Lower lobe of right lung (tissue), 2 donors: ENCODE results near the gene HNRNPR. TPM values are rescaled to one million over a fixed set of nuclear protein-coding genes. Genes with fewer than 3 reads are reported as not detected.
"Not testable (repeated sequence)": the region's sequence is repeated elsewhere in the genome, so short reads cannot be mapped to it uniquely, and the experiment has no call there.

Experiments used
- ATAC-seq, 2 donors: fragments of 200-7000 bp; cut with Tn5 transposase; one replicate each; pipeline ENCODE4 v1.9.1; 2020 to 2022; ENCODE audit warnings: mild to moderate bottlenecking in 2 of 2, moderate library complexity in 2 of 2
- DNase-seq: peaks from one replicate; pipeline ENCODE4 v3.0.0-alpha.2; 2020
- H3K27ac ChIP-seq: fragments of 200-600 bp; one replicate; pipeline ENCODE4 v1.8.0; 2022
- H3K27me3 ChIP-seq: fragments of 200-600 bp; one replicate; pipeline ENCODE4 v1.8.0; 2022; ENCODE audit warnings: low read depth
- H3K36me3 ChIP-seq: fragments of 200-600 bp; one replicate; pipeline ENCODE4 v1.8.0; 2022; ENCODE audit warnings: mild to moderate bottlenecking
- H3K4me1 ChIP-seq: fragments of 200-600 bp; one replicate; pipeline ENCODE4 v1.8.0; 2022
- H3K4me3 ChIP-seq: fragments of 200-600 bp; one replicate; pipeline ENCODE4 v1.8.0; 2022; ENCODE audit warnings: mild to moderate bottlenecking
- H3K9me3 ChIP-seq: fragments of 200-600 bp; one replicate; pipeline ENCODE4 v1.8.0; 2022
- CTCF ChIP-seq: fragments of 200-600 bp; IDR thresholded peaks from one replicate; pipeline ENCODE4 v1.8.0; 2022; ENCODE audit warnings: antibody characterized with exemption, mild to moderate bottlenecking
- intact Hi-C: fragments of 100-400 bp; cut with DNase I; formaldehyde crosslinking; loops from one replicate; pipeline ENCODE4 v1.11.0; 2022
- total RNA-seq: library from RNA; stranded (reverse); fragmentation: NEBNext Ultra II Directional; extraction: Animal tissue kit (Norgen Biotek cat#: 25700); gene quantifications from one replicate; pipeline ENCODE4 v1.2.1, GENCODE V29; 2021
- donor health status: DM: no; HTN: yes; CAD: no; lungs with severe emphysema.

The HNRNPR gene
- total RNA-seq, 1 donor from 2014 or later = 84.9 TPM

GRCh38 chr1:23325393-23325792, 18.7 kb downstream of the HNRNPR start:
- Histone ChIP-seq H3K27ac (no peak overlapping the region), H3K4me1 (peaks cover 6% of the 10 kb centered on the region), H3K4me3 (no peak overlapping the region), H3K36me3 (peaks cover 93% of the 10 kb centered on the region), H3K9me3 (no peaks in the 10 kb centered on the region), H3K27me3 (no peaks in the 10 kb centered on the region)
- no peak for TF ChIP-seq CTCF
- DNase-seq (no peak), ATAC-seq (no peak)
- intact Hi-C loops = no loop called here

GRCh38 chr1:23322770-23323169, 21.3 kb downstream of the HNRNPR start:
- Histone ChIP-seq H3K4me3 (no peak overlapping the region), H3K9me3 (no peaks in the 10 kb centered on the region), H3K27me3 (no peaks in the 10 kb centered on the region), H3K4me1 (peaks cover 6% of the 10 kb centered on the region), H3K27ac (no peak overlapping the region), H3K36me3 (peaks cover 93% of the 10 kb centered on the region)
- ATAC-seq (no peak), DNase-seq (no peak)
- no peak for TF ChIP-seq CTCF
- intact Hi-C loops = no loop called here

- H3K27ac ChIP-seq, H3K4me1 ChIP-seq, H3K9me3 ChIP-seq, H3K27me3 ChIP-seq, intact Hi-C loops, ATAC-seq, H3K4me3 ChIP-seq, DNase-seq: not testable (repeated sequence)
- H3K36me3 ChIP-seq = peaks cover 83% of the 10 kb centered on the region
Measured at GRCh38 chr1:23310280-23310679, 33.8 kb downstream of the HNRNPR start.

GRCh38 chr1:23304140-23304620, 39.9 kb downstream of the HNRNPR start:
- intact Hi-C loops = no loop called here
- no peak for TF ChIP-seq CTCF
- peak overlapping the region; percentile 7 for H3K27ac ChIP-seq
- ATAC-seq (no peak), DNase-seq (no peak)
- H3K36me3 ChIP-seq = peaks cover 81% of the 10 kb centered on the region
- H3K9me3 ChIP-seq = no peaks in the 10 kb centered on the region
- H3K4me3 ChIP-seq = no peak overlapping the region
- peaks cover 6% of the 10 kb centered on the region for H3K4me1 ChIP-seq
- H3K27me3 ChIP-seq = no peaks in the 10 kb centered on the region

GRCh38 chr1:23303524-23303923, 40.6 kb downstream of the HNRNPR start:
- ATAC-seq (peak in 1 of 2 donors; percentile 31), DNase-seq (no peak)
- Histone ChIP-seq H3K4me1 (peaks cover 6% of the 10 kb centered on the region), H3K4me3 (no peak overlapping the region), H3K9me3 (no peaks in the 10 kb centered on the region), H3K36me3 (peaks cover 83% of the 10 kb centered on the region), H3K27ac (peak overlapping the region; percentile 7), H3K27me3 (no peaks in the 10 kb centered on the region)
- TF ChIP-seq CTCF = no peak
- intact Hi-C loops = no loop called here

GRCh38 chr1:23296931-23297330, 47.2 kb downstream of the HNRNPR start:
- ATAC-seq (no peak), DNase-seq (no peak)
- Histone ChIP-seq H3K27ac (no peak overlapping the region), H3K27me3 (no peaks in the 10 kb centered on the region), H3K4me3 (no peak overlapping the region), H3K4me1 (no peaks in the 10 kb centered on the region), H3K9me3 (no peaks in the 10 kb centered on the region), H3K36me3 (peaks cover 57% of the 10 kb centered on the region)
- intact Hi-C loops = no loop called here
- TF ChIP-seq CTCF = no peak
